ENCODE measurements around the gene HIBCH. TPM values are rescaled to one million over a fixed set of nuclear protein-coding genes. Genes with fewer than 3 reads are reported as not detected.

HIBCH gene
- total RNA-seq, 2 experiments from 2014 or later = 15.6 to 29.7 TPM

DNA sequence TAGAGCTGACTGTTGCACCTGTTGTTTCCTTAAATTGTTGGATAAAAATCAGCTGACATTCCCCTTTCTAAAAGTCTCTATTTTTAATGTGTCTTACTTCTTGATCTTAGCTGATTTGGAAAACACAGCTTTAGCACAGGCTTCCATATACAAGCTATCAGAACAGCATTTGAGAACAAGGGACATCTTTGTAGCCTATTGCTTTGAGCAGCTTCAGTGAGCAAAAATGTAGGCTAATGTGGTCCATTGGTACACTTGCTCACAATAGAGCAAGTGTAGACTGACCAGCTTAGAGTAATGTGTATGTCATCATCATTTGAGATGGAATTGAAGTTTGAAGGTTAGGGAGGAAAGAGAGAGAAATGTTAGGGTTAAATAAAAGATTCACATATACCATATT is 30.7 kb upstream of the HIBCH start:
- POLR2A ChIA-PET = interaction anchor here (1.5 to 1.6 kb wide), 2 partner anchors 10 to 11 kb away, joined by 3 to 6 read pairs; no protein-coding TSS in a partner anchor
- TF ChIP-seq, protein P1, sequence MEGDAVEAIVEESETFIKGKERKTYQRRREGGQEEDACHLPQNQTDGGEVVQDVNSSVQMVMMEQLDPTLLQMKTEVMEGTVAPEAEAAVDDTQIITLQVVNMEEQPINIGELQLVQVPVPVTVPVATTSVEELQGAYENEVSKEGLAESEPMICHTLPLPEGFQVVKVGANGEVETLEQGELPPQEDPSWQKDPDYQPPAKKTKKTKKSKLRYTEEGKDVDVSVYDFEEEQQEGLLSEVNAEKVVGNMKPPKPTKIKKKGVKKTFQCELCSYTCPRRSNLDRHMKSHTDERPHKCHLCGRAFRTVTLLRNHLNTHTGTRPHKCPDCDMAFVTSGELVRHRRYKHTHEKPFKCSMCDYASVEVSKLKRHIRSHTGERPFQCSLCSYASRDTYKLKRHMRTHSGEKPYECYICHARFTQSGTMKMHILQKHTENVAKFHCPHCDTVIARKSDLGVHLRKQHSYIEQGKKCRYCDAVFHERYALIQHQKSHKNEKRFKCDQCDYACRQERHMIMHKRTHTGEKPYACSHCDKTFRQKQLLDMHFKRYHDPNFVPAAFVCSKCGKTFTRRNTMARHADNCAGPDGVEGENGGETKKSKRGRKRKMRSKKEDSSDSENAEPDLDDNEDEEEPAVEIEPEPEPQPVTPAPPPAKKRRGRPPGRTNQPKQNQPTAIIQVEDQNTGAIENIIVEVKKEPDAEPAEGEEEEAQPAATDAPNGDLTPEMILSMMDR (conservative IDR thresholded peaks at IDR 0.05; ENCODE audit: low read length) = no peak
- TF ChIP-seq EZH2phosphoT487 (IDR thresholded peaks at IDR 0.05; ENCODE audit: borderline replicate concordance, low read depth, low read length) = no peak
- Histone ChIP-seq H3K4me2 (ENCODE audit: low read length) (no peak overlapping the region), H3K9me3 (ENCODE audit: low read length) (no peaks in the 10 kb centered on the region), H2AFZ (ENCODE audit: low read length) (no peak overlapping the region), H3K27ac (ENCODE audit: low read depth, low read length, poor library complexity, severe bottlenecking) (no peak overlapping the region), H3K79me2 (ENCODE audit: insufficient read depth, low read depth, low read length) (no peaks in the 10 kb centered on the region), H3K4me1 (ENCODE audit: insufficient read depth, low read length, poor library complexity, severe bottlenecking) (no peaks in the 10 kb centered on the region), H3K36me3 (ENCODE audit: insufficient read depth, low read length) (no peaks in the 10 kb centered on the region), H3K4me3 (ENCODE audit: low read depth, low read length, poor library complexity, severe bottlenecking) (no peak overlapping the region), H4K20me1 (ENCODE audit: insufficient read depth, low read length) (no peaks in the 10 kb centered on the region), H3K9me2 (ENCODE audit: insufficient read depth, low read length) (no peaks in the 10 kb centered on the region)
- DNase-seq (ENCODE audit: low spot score) = no peak
- BruUV-seq (replicated peaks) = no TSS peak
- CTCF ChIA-PET (ENCODE audit: unreplicated experiment) = no interaction called here
- intact Hi-C loops (cut with micrococcal nuclease; ENCODE audit: unreplicated experiment) = no loop called here

DNA sequence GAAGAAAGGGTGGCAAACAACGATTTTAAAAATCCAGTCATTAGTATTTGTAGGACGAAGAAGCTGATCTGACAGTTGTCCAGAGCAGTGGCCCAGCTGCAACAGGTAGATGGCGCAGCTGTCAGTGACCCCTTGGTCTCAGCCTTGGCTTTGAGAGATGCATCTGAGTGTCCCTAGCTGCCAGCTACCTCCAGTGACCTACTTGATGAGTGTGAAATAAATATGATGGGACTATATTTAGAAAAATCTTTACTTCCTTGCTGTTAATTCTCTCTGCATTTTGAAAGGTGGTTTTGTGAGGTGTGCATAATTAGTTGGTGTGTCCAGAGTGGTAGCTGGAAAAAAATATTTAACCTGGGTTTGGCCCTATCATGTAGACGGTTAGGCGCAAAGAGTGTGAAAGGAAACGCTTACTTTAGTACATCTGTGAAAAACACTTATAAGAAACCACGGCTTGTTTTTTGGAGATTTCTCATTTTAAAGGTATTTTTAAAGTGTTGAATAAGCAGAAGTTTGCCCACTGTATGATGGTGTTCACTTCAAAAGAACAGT is 24.7 kb upstream of the HIBCH start:
- POLR2A ChIA-PET = interaction anchor here (0.8 to 1.3 kb wide), 3 partner anchors 12 to 160 kb away, joined by 3 to 5 read pairs (median 4); no protein-coding TSS in a partner anchor
- Histone ChIP-seq H3K4me1 (ENCODE audit: insufficient read depth, low read length, poor library complexity, severe bottlenecking) (no peaks in the 10 kb centered on the region), H3K36me3 (ENCODE audit: insufficient read depth, low read length) (no peaks in the 10 kb centered on the region), H3K79me2 (ENCODE audit: insufficient read depth, low read depth, low read length) (no peaks in the 10 kb centered on the region), H3K9me2 (ENCODE audit: insufficient read depth, low read length) (no peaks in the 10 kb centered on the region), H3K4me2 (ENCODE audit: low read length) (peak overlapping the region; percentile 52), H3K27ac (ENCODE audit: low read depth, low read length, poor library complexity, severe bottlenecking) (no peak overlapping the region), H4K20me1 (ENCODE audit: insufficient read depth, low read length) (no peaks in the 10 kb centered on the region), H3K4me3 (ENCODE audit: low read depth, low read length, poor library complexity, severe bottlenecking) (peak overlapping the region; percentile 47), H2AFZ (ENCODE audit: low read length) (peak overlapping the region; percentile 37), H3K9me3 (ENCODE audit: low read length) (no peaks in the 10 kb centered on the region)
- TF ChIP-seq, protein P1 (conservative IDR thresholded peaks at IDR 0.05; ENCODE audit: low read length) = peak; percentile 52
- TF ChIP-seq EZH2phosphoT487 (IDR thresholded peaks at IDR 0.05; ENCODE audit: borderline replicate concordance, low read depth, low read length) = no peak
- intact Hi-C loops (cut with micrococcal nuclease; ENCODE audit: unreplicated experiment) = no loop called here
- CTCF ChIA-PET (ENCODE audit: unreplicated experiment) = no interaction called here
- peak; percentile 23 for DNase-seq (ENCODE audit: low spot score)
- BruUV-seq (replicated peaks) = no TSS peak

DNA sequence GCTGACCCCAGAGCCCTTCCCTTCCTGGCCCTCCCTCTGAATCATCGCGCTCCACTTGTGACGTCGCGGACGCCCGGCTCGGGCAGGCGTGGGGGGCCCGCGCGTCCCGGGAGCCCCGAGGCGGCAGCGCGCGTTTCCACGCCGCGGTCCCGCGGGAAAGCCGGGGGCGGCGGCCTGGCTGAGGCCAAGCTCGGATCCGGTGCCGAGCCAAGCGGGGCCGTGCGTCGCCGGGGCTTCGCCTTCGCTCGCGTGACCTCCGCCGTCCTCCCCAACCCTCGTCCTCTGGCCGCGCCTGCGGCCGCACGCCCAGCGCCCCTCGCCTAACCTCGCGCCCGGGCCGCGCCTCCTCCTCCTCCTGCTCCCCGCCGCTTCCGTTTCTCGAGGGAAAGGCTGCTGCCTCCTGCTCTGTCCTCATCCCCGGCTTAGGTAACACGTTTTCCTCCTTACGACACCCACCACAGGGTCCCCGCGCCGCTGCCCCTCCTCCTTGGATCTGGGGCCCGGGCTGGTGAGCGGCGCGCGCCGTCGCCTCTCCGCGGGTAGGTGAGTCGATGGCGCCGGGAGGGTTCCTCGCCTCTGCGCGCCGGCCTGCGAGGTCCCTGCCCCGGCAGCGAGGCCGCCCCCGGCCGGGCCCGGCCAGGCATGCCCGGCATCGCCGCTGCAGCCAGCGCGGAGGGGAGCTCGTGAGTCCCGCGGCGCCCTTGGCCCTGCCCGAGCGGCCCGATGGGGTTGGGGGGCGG is 24.1 kb upstream of the HIBCH start, which contains the start of gene INPP1:
INPP1 (plus strand) TSS at position 54 of the 740 bp plus-strand sequence. CDS start 16,514 bp downstream, outside the sequence.
- no TSS peak for BruUV-seq (replicated peaks)
- Histone ChIP-seq H4K20me1 (ENCODE audit: insufficient read depth, low read length) (no peaks in the 10 kb centered on the region), H3K79me2 (ENCODE audit: insufficient read depth, low read depth, low read length) (no peaks in the 10 kb centered on the region), H3K9me3 (ENCODE audit: low read length) (no peaks in the 10 kb centered on the region), H3K27ac (ENCODE audit: low read depth, low read length, poor library complexity, severe bottlenecking) (no peak within 1 kb of the TSS), H3K36me3 (ENCODE audit: insufficient read depth, low read length) (no peaks in the 10 kb centered on the region), H3K4me1 (ENCODE audit: insufficient read depth, low read length, poor library complexity, severe bottlenecking) (no peaks in the 10 kb centered on the region), H2AFZ (ENCODE audit: low read length) (peak within 1 kb of the TSS; percentile 37), H3K4me3 (ENCODE audit: low read depth, low read length, poor library complexity, severe bottlenecking) (peak within 1 kb of the TSS; percentile 47), H3K4me2 (ENCODE audit: low read length) (peak within 1 kb of the TSS; percentile 52), H3K9me2 (ENCODE audit: insufficient read depth, low read length) (no peaks in the 10 kb centered on the region)
- intact Hi-C loops (cut with micrococcal nuclease; ENCODE audit: unreplicated experiment) = no loop called here
- peak; percentile 8 for DNase-seq (ENCODE audit: low spot score)
- no peak for TF ChIP-seq EZH2phosphoT487 (IDR thresholded peaks at IDR 0.05; ENCODE audit: borderline replicate concordance, low read depth, low read length)
- TF ChIP-seq, protein P1 (conservative IDR thresholded peaks at IDR 0.05; ENCODE audit: low read length) = no peak
- ChIA-PET POLR2A (no interaction called here), CTCF (ENCODE audit: unreplicated experiment) (no interaction called here)
